H1 (cell line): Measurements from ENCODE around the gene RTKN2. TPM values are rescaled to one million over a fixed set of nuclear protein-coding genes. Genes with fewer than 3 reads are reported as not detected.

Experiments
- CTCF ChIA-PET: fragments of 300-600 bp; sonication (Branson Sonifier 250); formaldehyde crosslinking; loops from one replicate; lab custom pipeline; 2021; ENCODE audit not compliant: partially characterized antibody; lab: Charles Lee
- POLR2A ChIA-PET: fragments of 300-600 bp; sonication (Branson Sonifier 250); formaldehyde crosslinking; loops from one replicate; lab custom pipeline; 2021; ENCODE audit warnings: inconsistent platforms; ENCODE audit not compliant: partially characterized antibody; lab: Charles Lee
- DNase-seq, 2 experiments: peaks; one replicate each; pipeline versions ENCODE4 v3.0.0 to v3.0.0-alpha.2; 2010 to 2022; ENCODE audit warnings: low spot score in 2 of 2, low read depth in 1 of 2, mixed read lengths in 1 of 2
- FAIRE-seq: peaks from 2 replicates; lab custom pipeline; 2011; peaks lifted over from hg19 to GRCh38; lab: Jason Lieb, UNC
- H2AFZ ChIP-seq: 2 replicates; pipeline ENCODE4 v1.8.1; 2012; ENCODE audit warnings: low read length, inconsistent platforms
- H2AK5ac ChIP-seq: 2 replicates; pipeline ENCODE4 v1.6.1; 2013; ENCODE audit warnings: low read depth, low read length
- H2BK120ac ChIP-seq: replicated peaks from 2 replicates; pipeline ENCODE3; 2013; ENCODE audit warnings: low read depth, low read length, inconsistent platforms
- H2BK12ac ChIP-seq: 2 replicates; pipeline ENCODE4 v1.6.1; 2013; ENCODE audit warnings: low read depth, low read length
- H2BK15ac ChIP-seq: 2 replicates; pipeline ENCODE4 v1.6.1; 2013; ENCODE audit warnings: low read length
- H2BK20ac ChIP-seq: 2 replicates; pipeline ENCODE4 v1.6.1; 2013; ENCODE audit warnings: low read length
- H2BK5ac ChIP-seq: 2 replicates; pipeline ENCODE4 v1.6.1; 2013; ENCODE audit warnings: low read depth, low read length
- H3K14ac ChIP-seq: 2 replicates; pipeline ENCODE4 v1.6.1; 2013; ENCODE audit warnings: inconsistent platforms; ENCODE audit not compliant: insufficient read length
- H3K18ac ChIP-seq: 2 replicates; pipeline ENCODE4 v1.6.1; 2013; ENCODE audit warnings: low read length; ENCODE audit errors: extremely low read depth
- H3K23ac ChIP-seq: 2 replicates; pipeline ENCODE4 v1.6.1; 2013; ENCODE audit warnings: inconsistent platforms; ENCODE audit not compliant: insufficient read length
- H3K23me2 ChIP-seq: 2 replicates; pipeline ENCODE4 v1.6.1; 2013; ENCODE audit warnings: low read depth, low read length
- H3K27ac ChIP-seq: 2 replicates; pipeline ENCODE4 v1.6.1; 2011; ENCODE audit warnings: low read depth, low read length, inconsistent platforms
- H3K27me3 ChIP-seq, 4 experiments: replicated peaks in 1 of 4; 1 replicate in 1 of 4; 2 replicates in 3 of 4; pipeline versions ENCODE4 v1.6.1 to v1.8.1; 2011 to 2013; ENCODE audit warnings: low read length in 3 of 4, mild to moderate bottlenecking in 3 of 4, inconsistent platforms in 2 of 4, mixed read lengths in 2 of 4, moderate library complexity in 1 of 4; ENCODE audit not compliant: control insufficient read depth in 3 of 4, insufficient read depth in 3 of 4; ENCODE audit errors: extremely low read depth in 1 of 4
- H3K36me3 ChIP-seq, 4 experiments: 2 replicates each; pipeline versions ENCODE4 v1.6.1 to v1.8.1; 2011 to 2013; ENCODE audit warnings: mild to moderate bottlenecking in 4 of 4, low read length in 3 of 4, moderate library complexity in 2 of 4, control low read depth in 1 of 4, inconsistent platforms in 1 of 4; ENCODE audit not compliant: insufficient read depth in 4 of 4, control insufficient read depth in 2 of 4
- H3K4ac ChIP-seq: replicated peaks from 2 replicates; pipeline ENCODE3; 2013; ENCODE audit warnings: low read length, low read depth, mixed read lengths, inconsistent platforms; ENCODE audit not compliant: insufficient read length
- H3K4me1 ChIP-seq, 4 experiments: replicated peaks in 1 of 4; 1 replicate in 1 of 4; 2 replicates in 3 of 4; pipeline versions ENCODE4 v1.6.1 to v1.8.1; 2011 to 2013; ENCODE audit warnings: low read length in 3 of 4, inconsistent platforms in 2 of 4, mixed read lengths in 1 of 4; ENCODE audit not compliant: insufficient read depth in 4 of 4, control insufficient read depth in 3 of 4
- H3K4me2 ChIP-seq, 2 experiments: 2 replicates each; pipeline versions ENCODE4 v1.6.1 to v1.8.1; 2011 to 2013; ENCODE audit warnings: low read depth in 2 of 2, low read length in 2 of 2, control low read depth in 1 of 2, inconsistent platforms in 1 of 2, mild to moderate bottlenecking in 1 of 2; ENCODE audit not compliant: insufficient read depth in 1 of 2
- H3K4me3 ChIP-seq, 4 experiments: fragments of 200-600, 300-600 bp in 1 of 4; sonication (generic), shearing (Covaris generic), sonication (Bioruptor Twin) in 1 of 4; 2 replicates each; pipeline versions ENCODE4 v1.5.1 to v1.8.1; 2011 to 2016; ENCODE audit warnings: low read length in 4 of 4, low read depth in 3 of 4, control low read depth in 2 of 4, inconsistent platforms in 2 of 4, mild to moderate bottlenecking in 2 of 4, mixed read lengths in 1 of 4, moderate library complexity in 1 of 4; ENCODE audit not compliant: insufficient read depth in 2 of 4; ENCODE audit errors: extremely low read depth in 1 of 4
- H3K56ac ChIP-seq: replicated peaks from 2 replicates; pipeline ENCODE3; 2013; ENCODE audit warnings: low read depth, mild to moderate bottlenecking, mixed read lengths, low read length, inconsistent platforms; ENCODE audit not compliant: insufficient read length
- H3K79me1 ChIP-seq: 2 replicates; pipeline ENCODE4 v1.6.1; 2013; ENCODE audit warnings: low read depth, low read length, control low read depth
- H3K79me2 ChIP-seq, 2 experiments: 2 replicates each; pipeline versions ENCODE4 v1.6.1 to v1.8.1; 2012 to 2013; ENCODE audit warnings: low read length in 2 of 2, mild to moderate bottlenecking in 2 of 2, inconsistent platforms in 1 of 2; ENCODE audit not compliant: insufficient read depth in 2 of 2, control insufficient read depth in 1 of 2
- H3K9ac ChIP-seq, 4 experiments: replicated peaks in 1 of 4; 1 replicate in 1 of 4; 2 replicates in 3 of 4; pipeline versions ENCODE4 v1.6.1 to v1.8.1; 2011 to 2013; ENCODE audit warnings: low read depth in 3 of 4, low read length in 3 of 4, control low read depth in 2 of 4, mild to moderate bottlenecking in 2 of 4, moderate library complexity in 2 of 4, inconsistent platforms in 1 of 4; ENCODE audit errors: extremely low read depth in 1 of 4
- H3K9me3 ChIP-seq, 2 experiments: 2 replicates each; pipeline versions ENCODE4 v1.6.1 to v1.8.1; 2012 to 2013; ENCODE audit warnings: mild to moderate bottlenecking in 2 of 2, moderate library complexity in 2 of 2, control low read depth in 1 of 2, inconsistent platforms in 1 of 2, low read depth in 1 of 2, low read length in 1 of 2, mixed read lengths in 1 of 2; ENCODE audit not compliant: insufficient read depth in 2 of 2
- H4K20me1 ChIP-seq, 2 experiments: replicated peaks in 1 of 2; 2 replicates each; pipeline versions ENCODE3 to v1.8.1; 2011 to 2013; ENCODE audit warnings: inconsistent platforms in 2 of 2, low read length in 2 of 2, mild to moderate bottlenecking in 1 of 2; ENCODE audit not compliant: insufficient read depth in 2 of 2, control insufficient read depth in 1 of 2
- H4K5ac ChIP-seq: 2 replicates; pipeline ENCODE4 v1.6.1; 2013; ENCODE audit warnings: low read length, low read depth, mixed read lengths, inconsistent platforms; ENCODE audit not compliant: insufficient read length
- H4K8ac ChIP-seq: 2 replicates; pipeline ENCODE4 v1.8.0; 2013; ENCODE audit warnings: mild to moderate bottlenecking, moderate library complexity, low read length, inconsistent platforms; ENCODE audit not compliant: insufficient read depth; ENCODE audit errors: extremely low read depth
- H4K91ac ChIP-seq: replicated peaks from 2 replicates; pipeline ENCODE3; 2013; ENCODE audit warnings: low read length, mixed read lengths, inconsistent platforms; ENCODE audit not compliant: insufficient read length
- ASH2L ChIP-seq: fragments of 200-600, 300-600 bp; sonication (generic); IDR thresholded peaks from one replicate; pipeline ENCODE4 v1.7.1; 2017; ENCODE audit warnings: low read length
- CHD2 ChIP-seq: IDR thresholded peaks from 2 replicates; pipeline ENCODE4 v1.6.1; 2012; ENCODE audit warnings: low read length, improper control_type of control experiment
- EZH2 ChIP-seq: fragments of 200-600 bp; sonication (generic); IDR thresholded peaks from 2 replicates; pipeline ENCODE4 v1.7.1; 2012; ENCODE audit warnings: low read depth, mild to moderate bottlenecking, moderate library complexity, low read length, inconsistent platforms; ENCODE audit not compliant: severe bottlenecking
- NANOG ChIP-seq: IDR thresholded peaks from 2 replicates; pipeline ENCODE4 v1.6.1; 2011; ENCODE audit warnings: low read length, low read depth, mild to moderate bottlenecking, inconsistent platforms; ENCODE audit not compliant: insufficient read depth, poor library complexity, severe bottlenecking
- RXRA ChIP-seq: IDR thresholded peaks from 2 replicates; pipeline ENCODE4 v1.6.1; 2011; ENCODE audit warnings: low read depth, mild to moderate bottlenecking, low read length, moderate library complexity; ENCODE audit not compliant: insufficient read depth
- YY1 ChIP-seq: IDR thresholded peaks from 2 replicates; pipeline ENCODE4 v1.6.1; 2011; ENCODE audit warnings: low read depth, mild to moderate bottlenecking, low read length
- WGBS, 2 experiments: shearing (Covaris generic) in 1 of 2; methylation state at CpG; one replicate each; pipeline versions ENCODE4 v1.1.6 to v1.1.7; 2013 to 2015; ENCODE audit warnings: low lambda C conversion rate in 2 of 2, mixed read lengths in 2 of 2, inconsistent platforms in 1 of 2, low coverage in 1 of 2, missing lambda C conversion rate in 1 of 2; ENCODE audit not compliant: insufficient replicate concordance in 2 of 2, insufficient coverage in 1 of 2, insufficient read length in 1 of 2; ENCODE audit errors: extremely low coverage in 1 of 2, missing lambda C conversion rate in 1 of 2; 5-methylcytosine and 5-hydroxymethylcytosine counted together
- polyA plus RNA-seq, 7 experiments: library from polyadenylated mRNA; depleted of rRNA in 3 of 7; stranded (reverse) in 5 of 7; unstranded in 2 of 7; fragments of >200 nt in 5 of 7; fragments of 200-250 nt in 2 of 7; gene quantifications; 1 replicate in 5 of 7; 2 replicates in 1 of 7; 4 replicates in 1 of 7; pipeline versions ENCODE4 v1.2.1 to v1.2.3, GENCODE V29; 2011 to 2013; ENCODE audit warnings: missing spikeins in 2 of 7, mixed read lengths in 2 of 7
- total RNA-seq: library from RNA; stranded (reverse); fragmentation: NEBNext Ultra II Directional; extraction: Animal tissue kit (Norgen Biotek cat#: 25700); gene quantifications from 2 replicates; pipeline ENCODE4 v1.2.1, GENCODE V29; 2021

RTKN2 gene
- total and polyA plus RNA-seq, 2 of the 8 experiments (the other 6 are each of a cell fraction or from before 2014, with no cell fraction given): 5.1 to 24.6 TPM

- no peak overlapping the region for H2BK120ac ChIP-seq
- TF ChIP-seq YY1 (no peak), EZH2 (no peak), ASH2L (no peak), NANOG (no peak), RXRA (no peak), CHD2 (no peak)
- TF ChIP-seq, all 59 proteins: peak for 0
- H3K36me3 ChIP-seq: no peaks in the 10 kb centered on the region
- H4K5ac ChIP-seq: no peak overlapping the region
- no peak overlapping the region for H2BK12ac ChIP-seq
- WGBS, 2 experiments: 82% methylated on average over 3 of the region's 3 CpGs; no CpG with 5 or more reads in 1 of the 2 experiments
- POLR2A ChIA-PET: no interaction called here
- H3K18ac ChIP-seq: no peak overlapping the region
- H4K8ac ChIP-seq: no peak overlapping the region
- H3K56ac ChIP-seq: no peak overlapping the region
- H3K14ac ChIP-seq: no peak overlapping the region
- no peak overlapping the region for H4K91ac ChIP-seq
- H3K27me3 ChIP-seq: no peaks in the 10 kb centered on the region
- H3K23me2 ChIP-seq: no peaks in the 10 kb centered on the region
- no peak overlapping the region for H3K4me2 ChIP-seq
- no peaks in the 10 kb centered on the region for H3K9me3 ChIP-seq
- H3K4me3 ChIP-seq: no peak overlapping the region
- no peak overlapping the region for H3K27ac ChIP-seq
- no peaks in the 10 kb centered on the region for H4K20me1 ChIP-seq
- no peak overlapping the region for H3K4ac ChIP-seq
- H3K23ac ChIP-seq: no peak overlapping the region
- no peak overlapping the region for H2BK5ac ChIP-seq
- H2BK20ac ChIP-seq: no peak overlapping the region
- no peaks in the 10 kb centered on the region for H3K79me2 ChIP-seq
- no peaks in the 10 kb centered on the region for H3K79me1 ChIP-seq
- FAIRE-seq: no peak
- no peak overlapping the region for H2BK15ac ChIP-seq
- H3K4me1 ChIP-seq: no peaks in the 10 kb centered on the region
- no peak overlapping the region for H3K9ac ChIP-seq
- CTCF ChIA-PET: interaction anchor here (1.2 to 2.2 kb wide), 2 partner anchors 8 to 25 kb away, joined by 3 to 8 read pairs; no protein-coding TSS in a partner anchor
- no peak overlapping the region for H2AFZ ChIP-seq
- DNase-seq: no peak
- H2AK5ac ChIP-seq: no peak overlapping the region
Measured at GRCh38 chr10:62148155-62148554, 120.5 kb downstream of the RTKN2 start.
